HEK293T (cell line): ENCODE data around the gene ABHD10.

ENCODE experiments used
- CTCF ChIA-PET: fragments of 350-600 bp; formaldehyde crosslinking; extraction: SDS; loops from one replicate; lab custom pipeline; 2021; ENCODE audit warnings: antibody characterized with exemption, inconsistent platforms; lab: Yijun Ruan, JAX
- POLR2A ChIA-PET: fragments of 350-600 bp; formaldehyde crosslinking; extraction: SDS; loops from one replicate; lab custom pipeline; 2020; ENCODE audit warnings: antibody characterized with exemption, inconsistent platforms; lab: Yijun Ruan, JAX
- DNase-seq: peaks from one replicate; pipeline ENCODE4 v3.0.0; 2012; ENCODE audit warnings: mixed read lengths; ENCODE audit errors: extremely low spot score
- ARNT ChIP-seq: fragments of 450-650 bp; IDR thresholded peaks from 2 replicates; pipeline ENCODE4 v1.6.1; 2017; ENCODE audit warnings: mild to moderate bottlenecking
- BHLHE40 ChIP-seq: fragments of 450-650 bp; IDR thresholded peaks from 2 replicates; pipeline ENCODE4 v1.6.1; 2016; ENCODE audit warnings: mild to moderate bottlenecking, moderate library complexity, borderline replicate concordance
- CTBP1 ChIP-seq: fragments of 450-650 bp; IDR thresholded peaks from 2 replicates; pipeline ENCODE4 v1.6.1; 2016; ENCODE audit warnings: borderline replicate concordance
- ELF4 ChIP-seq: fragments of 450-650 bp; IDR thresholded peaks from 2 replicates; pipeline ENCODE4 v1.6.1; 2017; ENCODE audit warnings: antibody characterized with exemption
- FOXA1 ChIP-seq: fragments of 450-650 bp; IDR thresholded peaks from 2 replicates; pipeline ENCODE4 v1.6.1; 2016; ENCODE audit warnings: mild to moderate bottlenecking
- FOXK2 ChIP-seq: fragments of 450-650 bp; IDR thresholded peaks from 2 replicates; pipeline ENCODE4 v1.6.1; 2016; ENCODE audit warnings: mild to moderate bottlenecking
- FOXM1 ChIP-seq: fragments of 450-650 bp; IDR thresholded peaks from 2 replicates; pipeline ENCODE4 v1.6.1; 2017; ENCODE audit warnings: mild to moderate bottlenecking, borderline replicate concordance
- HDGF ChIP-seq: fragments of 450-650 bp; IDR thresholded peaks from 2 replicates; pipeline ENCODE4 v1.6.1; 2017; ENCODE audit warnings: antibody characterized with exemption, borderline replicate concordance
- L3MBTL2 ChIP-seq: fragments of 450-650 bp; conservative IDR thresholded peaks from 2 replicates; pipeline ENCODE4 v1.6.1; 2016; ENCODE audit warnings: mild to moderate bottlenecking
- LEF1 ChIP-seq: fragments of 450-650 bp; IDR thresholded peaks from 2 replicates; pipeline ENCODE4 v1.6.1; 2017; ENCODE audit warnings: mild to moderate bottlenecking, borderline replicate concordance
- NFRKB ChIP-seq: fragments of 450-650 bp; IDR thresholded peaks from 2 replicates; pipeline ENCODE4 v1.6.1; 2016; ENCODE audit warnings: mild to moderate bottlenecking, moderate library complexity
- PKNOX1 ChIP-seq: fragments of 450-650 bp; IDR thresholded peaks from 2 replicates; pipeline ENCODE4 v1.6.1; 2016
- SP1 ChIP-seq: fragments of 450-650 bp; IDR thresholded peaks from 2 replicates; pipeline ENCODE4 v1.6.1; 2017
- SUZ12 ChIP-seq: fragments of 450-650 bp; IDR thresholded peaks from 2 replicates; pipeline ENCODE4 v1.6.1; 2016; ENCODE audit warnings: mild to moderate bottlenecking
- TARDBP ChIP-seq: fragments of 450-650 bp; IDR thresholded peaks from 2 replicates; pipeline ENCODE4 v1.6.1; 2016
- ZNF384 ChIP-seq: fragments of 450-650 bp; IDR thresholded peaks from 2 replicates; pipeline ENCODE4 v1.6.1; 2016

The ABHD10 gene

GRCh38 chr3:112004669-112005068 lies 25.8 kb downstream of the ABHD10 start:
- ChIA-PET POLR2A (interaction anchor here (3.1 kb wide), 1 partner anchor 26 kb away, joined by 13 read pairs; the partner anchor contains the start of gene ABHD10), CTCF (interaction anchor here (1.2 to 2.6 kb wide), 2 partner anchors 16 to 287 kb away, joined by 4 to 7 read pairs; no protein-coding TSS in a partner anchor)
- no peak for DNase-seq
- no peak for TF ChIP-seq BHLHE40
- TF ChIP-seq FOXM1: no peak
- TF ChIP-seq ZNF384: no peak
- no peak for TF ChIP-seq HDGF
- no peak for TF ChIP-seq ELF4
- no peak for TF ChIP-seq CTBP1
- TF ChIP-seq NFRKB: no peak

- no peak for DNase-seq
- CTCF ChIA-PET: interaction anchor here (1.2 to 2.6 kb wide), 2 partner anchors 16 to 288 kb away, joined by 4 to 7 read pairs; no protein-coding TSS in a partner anchor
- TF ChIP-seq HDGF: no peak
- no peak for TF ChIP-seq CTBP1
- POLR2A ChIA-PET: interaction anchor here (3.1 kb wide), 1 partner anchor 26 kb away, joined by 13 read pairs; the partner anchor contains the start of gene ABHD10
These were observed 26.4 kb downstream of the ABHD10 start for GRCh38 chr3:112005091-112005672.

- CTCF ChIA-PET: interaction anchor here (1.0 kb wide), 1 partner anchor 36 kb away, joined by 3 read pairs; no protein-coding TSS in a partner anchor
- DNase-seq: no peak
- TF ChIP-seq BHLHE40 (no peak), NFRKB (no peak), L3MBTL2 (no peak), SP1 (no peak), PKNOX1 (no peak)
- POLR2A ChIA-PET: interaction anchor here (2.2 kb wide), 1 partner anchor 29 kb away, joined by 12 read pairs; the partner anchor contains the start of gene ABHD10
These were observed 28.8 kb downstream of the ABHD10 start for GRCh38 chr3:112007633-112008032.

- TF ChIP-seq ZNF384: no peak
- TF ChIP-seq PKNOX1: no peak
- TF ChIP-seq FOXA1: no peak
- no peak for TF ChIP-seq L3MBTL2
- no peak for TF ChIP-seq TARDBP
- TF ChIP-seq HDGF: no peak
- TF ChIP-seq FOXK2: no peak
- TF ChIP-seq ELF4: no peak
- no peak for TF ChIP-seq BHLHE40
- TF ChIP-seq NFRKB: no peak
- no peak for TF ChIP-seq LEF1
- TF ChIP-seq CTBP1: no peak
- POLR2A ChIA-PET: no interaction called here
- CTCF ChIA-PET: no interaction called here
- DNase-seq: no peak
These were observed 30.8 kb downstream of the ABHD10 start for GRCh38 chr3:112009670-112010069.

- no peak for TF ChIP-seq BHLHE40
- TF ChIP-seq SP1: no peak
- TF ChIP-seq ELF4: no peak
- no peak for TF ChIP-seq TARDBP
- TF ChIP-seq LEF1: no peak
- no peak for TF ChIP-seq HDGF
- TF ChIP-seq SUZ12: no peak
- no peak for TF ChIP-seq PKNOX1
- no peak for TF ChIP-seq FOXA1
- TF ChIP-seq CTBP1: no peak
- TF ChIP-seq FOXM1: no peak
- no peak for TF ChIP-seq ARNT
- TF ChIP-seq FOXK2: no peak
- TF ChIP-seq ZNF384: no peak
- TF ChIP-seq NFRKB: no peak
- no peak for TF ChIP-seq L3MBTL2
- ChIA-PET POLR2A (interaction anchor here (1.3 kb wide), 1 partner anchor 32 kb away, joined by 5 read pairs; the partner anchor contains the start of gene ABHD10), CTCF (no interaction called here)
- no peak for DNase-seq
These were observed 31.8 kb downstream of the ABHD10 start for GRCh38 chr3:112010636-112011035.

GRCh38 chr3:112011376-112011940 lies 32.6 kb downstream of the ABHD10 start:
- ChIA-PET POLR2A (interaction anchor here (1.3 kb wide), 1 partner anchor 33 kb away, joined by 5 read pairs; the partner anchor contains the start of gene ABHD10), CTCF (interaction anchor here (0.7 kb wide), 1 partner anchor 34 kb away, joined by 3 read pairs; no protein-coding TSS in a partner anchor)
- TF ChIP-seq LEF1 (no peak), BHLHE40 (no peak), ARNT (no peak), PKNOX1 (no peak), ZNF384 (no peak), ELF4 (no peak), NFRKB (no peak), CTBP1 (no peak), FOXK2 (no peak), SUZ12 (no peak), SP1 (no peak), TARDBP (no peak), HDGF (no peak), FOXA1 (no peak), L3MBTL2 (no peak), FOXM1 (no peak)
- DNase-seq: no peak
